ENCODE measurements around the gene PLCE1. TPM values are rescaled to one million over a fixed set of nuclear protein-coding genes. Genes with fewer than 3 reads are reported as not detected.

The PLCE1 gene
- total RNA-seq, 1 donor from 2014 or later, result 0.49 TPM

GRCh38 chr10:94010116-94010515 is 16.4 kb downstream of the PLCE1 start:
- H3K9me3 Mint-ChIP-seq (ENCODE audit: unreplicated experiment), result peaks cover 8% of the 10 kb centered on the region
- H3K27me3 Mint-ChIP-seq (ENCODE audit: unreplicated experiment), result no peaks in the 10 kb centered on the region
- no peaks in the 10 kb centered on the region for H3K36me3 Mint-ChIP-seq (ENCODE audit: low read depth, unreplicated experiment)
- peaks cover 4% of the 10 kb centered on the region for H3K4me1 Mint-ChIP-seq (ENCODE audit: unreplicated experiment)
- H3K4me3 Mint-ChIP-seq (ENCODE audit: unreplicated experiment), result no peak overlapping the region
- no peak for DNase-seq (ENCODE audit: low spot score)
- no peak for TF ChIP-seq CTCF (IDR thresholded peaks at IDR 0.05; ENCODE audit: unreplicated experiment)
- no peak overlapping the region for H3K27ac Mint-ChIP-seq (ENCODE audit: unreplicated experiment)

- Mint-ChIP-seq H3K4me1 (ENCODE audit: unreplicated experiment) (peaks cover 4% of the 10 kb centered on the region), H3K9me3 (ENCODE audit: unreplicated experiment) (peaks cover 8% of the 10 kb centered on the region), H3K4me3 (ENCODE audit: unreplicated experiment) (no peak overlapping the region), H3K27ac (ENCODE audit: unreplicated experiment) (no peak overlapping the region), H3K27me3 (ENCODE audit: unreplicated experiment) (no peaks in the 10 kb centered on the region), H3K36me3 (ENCODE audit: low read depth, unreplicated experiment) (no peaks in the 10 kb centered on the region)
- DNase-seq (ENCODE audit: low spot score), result no peak
- TF ChIP-seq CTCF (IDR thresholded peaks at IDR 0.05; ENCODE audit: unreplicated experiment), result no peak
These were observed 17.2 kb downstream of the PLCE1 start for GRCh38 chr10:94010886-94011285.

- H3K27ac Mint-ChIP-seq (ENCODE audit: unreplicated experiment), result no peak overlapping the region
- peaks cover 8% of the 10 kb centered on the region for H3K9me3 Mint-ChIP-seq (ENCODE audit: unreplicated experiment)
- peaks cover 4% of the 10 kb centered on the region for H3K4me1 Mint-ChIP-seq (ENCODE audit: unreplicated experiment)
- TF ChIP-seq CTCF (IDR thresholded peaks at IDR 0.05; ENCODE audit: unreplicated experiment), result no peak
- no peaks in the 10 kb centered on the region for H3K27me3 Mint-ChIP-seq (ENCODE audit: unreplicated experiment)
- H3K4me3 Mint-ChIP-seq (ENCODE audit: unreplicated experiment), result no peak overlapping the region
- H3K36me3 Mint-ChIP-seq (ENCODE audit: low read depth, unreplicated experiment), result no peaks in the 10 kb centered on the region
- no peak for DNase-seq (ENCODE audit: low spot score)
These were observed 17.6 kb downstream of the PLCE1 start for GRCh38 chr10:94011296-94011695.

- Mint-ChIP-seq H3K4me3 (ENCODE audit: unreplicated experiment) (no peak overlapping the region), H3K36me3 (ENCODE audit: low read depth, unreplicated experiment) (no peaks in the 10 kb centered on the region), H3K4me1 (ENCODE audit: unreplicated experiment) (no peaks in the 10 kb centered on the region), H3K9me3 (ENCODE audit: unreplicated experiment) (peaks cover 8% of the 10 kb centered on the region), H3K27me3 (ENCODE audit: unreplicated experiment) (no peaks in the 10 kb centered on the region), H3K27ac (ENCODE audit: unreplicated experiment) (no peak overlapping the region)
- no peak for TF ChIP-seq CTCF (IDR thresholded peaks at IDR 0.05; ENCODE audit: unreplicated experiment)
- DNase-seq (ENCODE audit: low spot score), result no peak
These were observed 19.1 kb downstream of the PLCE1 start for GRCh38 chr10:94012834-94013233.

GRCh38 chr10:94013331-94013760 is 19.6 kb downstream of the PLCE1 start:
- no peak for DNase-seq (ENCODE audit: low spot score)
- H3K36me3 Mint-ChIP-seq (ENCODE audit: low read depth, unreplicated experiment), result no peaks in the 10 kb centered on the region
- H3K9me3 Mint-ChIP-seq (ENCODE audit: unreplicated experiment), result peaks cover 8% of the 10 kb centered on the region
- H3K27ac Mint-ChIP-seq (ENCODE audit: unreplicated experiment), result no peak overlapping the region
- no peaks in the 10 kb centered on the region for H3K27me3 Mint-ChIP-seq (ENCODE audit: unreplicated experiment)
- no peaks in the 10 kb centered on the region for H3K4me1 Mint-ChIP-seq (ENCODE audit: unreplicated experiment)
- no peak for TF ChIP-seq CTCF (IDR thresholded peaks at IDR 0.05; ENCODE audit: unreplicated experiment)
- H3K4me3 Mint-ChIP-seq (ENCODE audit: unreplicated experiment), result no peak overlapping the region

All from endothelial cell (in vitro differentiated cells).